ENCODE results near the gene PSMD9.

The PSMD9 gene

GRCh38 chr12:121892673-121893561 is 4.3 kb downstream of the PSMD9 start:
- in situ Hi-C loops (cut with MboI; ENCODE audit: low sequenced_read_pairs, unreplicated experiment): no loop called here
- TF ChIP-seq CTCF (IDR thresholded peaks at IDR 0.05; ENCODE audit: borderline replicate concordance, control extremely low read depth, extremely low read depth, insufficient read depth, missing control alignments): no peak
- DNase-seq (ENCODE audit: low spot score): no peak

- in situ Hi-C loops (cut with MboI; ENCODE audit: low sequenced_read_pairs, unreplicated experiment): no loop called here
- no peak for DNase-seq (ENCODE audit: low spot score)
- no peak for TF ChIP-seq CTCF (IDR thresholded peaks at IDR 0.05; ENCODE audit: borderline replicate concordance, control extremely low read depth, extremely low read depth, insufficient read depth, missing control alignments)
These were observed 5.4 kb downstream of the PSMD9 start for GRCh38 chr12:121893961-121894460.

- no peak for DNase-seq (ENCODE audit: low spot score)
- no peak for TF ChIP-seq CTCF (IDR thresholded peaks at IDR 0.05; ENCODE audit: borderline replicate concordance, control extremely low read depth, extremely low read depth, insufficient read depth, missing control alignments)
- in situ Hi-C loops (cut with MboI; ENCODE audit: low sequenced_read_pairs, unreplicated experiment): no loop called here
These were observed 6.0 kb downstream of the PSMD9 start for GRCh38 chr12:121894633-121895032.

GRCh38 chr12:121898287-121898686 is 9.7 kb downstream of the PSMD9 start:
- DNase-seq (ENCODE audit: low spot score): no peak
- no peak for TF ChIP-seq CTCF (IDR thresholded peaks at IDR 0.05; ENCODE audit: borderline replicate concordance, control extremely low read depth, extremely low read depth, insufficient read depth, missing control alignments)
- in situ Hi-C loops (cut with MboI; ENCODE audit: low sequenced_read_pairs, unreplicated experiment): no loop called here

GRCh38 chr12:121899590-121899989 is 11.0 kb downstream of the PSMD9 start:
- no peak for TF ChIP-seq CTCF (IDR thresholded peaks at IDR 0.05; ENCODE audit: borderline replicate concordance, control extremely low read depth, extremely low read depth, insufficient read depth, missing control alignments)
- in situ Hi-C loops (cut with MboI; ENCODE audit: low sequenced_read_pairs, unreplicated experiment): no loop called here
- no peak for DNase-seq (ENCODE audit: low spot score)

GRCh38 chr12:121903202-121903601 is 14.6 kb downstream of the PSMD9 start:
- DNase-seq (ENCODE audit: low spot score): no peak
- in situ Hi-C loops (cut with MboI; ENCODE audit: low sequenced_read_pairs, unreplicated experiment): no loop called here
- no peak for TF ChIP-seq CTCF (IDR thresholded peaks at IDR 0.05; ENCODE audit: borderline replicate concordance, control extremely low read depth, extremely low read depth, insufficient read depth, missing control alignments)
